Thyroid gland (tissue), 4 donors: ENCODE results near the gene SH3BP1. TPM values are rescaled to one million over a fixed set of nuclear protein-coding genes. Genes with fewer than 3 reads are reported as not detected.
A peak's percentile ranks its signal among the peaks of the same experiment; 100 is the strongest.

ENCODE experiments used
- DNase-seq, 2 donors: peaks; one replicate each; pipeline ENCODE4 v3.0.0-alpha.2; 2019
- H3K27ac ChIP-seq, 3 donors: fragments of 200-600 bp; sonication (generic); 1 replicate in 2 of 3; 2 replicates in 1 of 3; pipeline ENCODE4 v1.5.1; 2016 to 2019; ENCODE audit warnings: mild to moderate bottlenecking in 1 of 3, moderate library complexity in 1 of 3
- H3K27me3 ChIP-seq: fragments of 200-600 bp; sonication (generic); one replicate; pipeline ENCODE4 v1.5.1; 2019
- H3K36me3 ChIP-seq, 2 donors: fragments of 200-600 bp; sonication (generic); one replicate each; pipeline ENCODE4 v1.5.1; 2016 to 2019
- H3K4me1 ChIP-seq, 2 donors: fragments of 200-600 bp; sonication (generic); one replicate each; pipeline ENCODE4 v1.5.1; 2017 to 2019
- H3K4me3 ChIP-seq, 3 donors: fragments of 200-600 bp; sonication (generic); replicated peaks in 1 of 3; 1 replicate in 2 of 3; 2 replicates in 1 of 3; pipeline ENCODE4 v1.5.1; 2016; ENCODE audit warnings: mild to moderate bottlenecking in 1 of 3
- H3K9me3 ChIP-seq: fragments of 200-600 bp; sonication (generic); one replicate; pipeline ENCODE4 v1.5.1; 2017
- CTCF ChIP-seq, 6 experiments: fragments of 200-600 bp in 3 of 6; fragments of 450-650 bp in 3 of 6; sonication (generic) in 3 of 6; IDR thresholded peaks; one replicate each; pipeline ENCODE4 v1.5.1; 2016 to 2019; ENCODE audit warnings: antibody characterized with exemption in 6 of 6, mild to moderate bottlenecking in 2 of 6, inconsistent platforms in 1 of 6, moderate library complexity in 1 of 6
- POLR2A ChIP-seq, 2 donors: fragments of 450-650 bp; IDR thresholded peaks; one replicate each; pipeline ENCODE4 v1.6.1; 2017; ENCODE audit warnings: antibody characterized with exemption in 2 of 2, mild to moderate bottlenecking in 2 of 2, moderate library complexity in 1 of 2
- WGBS, 2 donors: methylation state at CpG; one replicate each; pipeline ENCODE4 v1.1.5; 2017; 5-methylcytosine and 5-hydroxymethylcytosine counted together
- intact Hi-C: fragments of 100-400 bp; cut with DNase I; formaldehyde crosslinking; loops from one replicate; pipeline ENCODE4 v1.15.1; 2023
- total RNA-seq, 4 donors: library from RNA; depleted of rRNA; stranded (reverse); fragments of >200 nt; gene quantifications; one replicate each; pipeline ENCODE4 v1.2.3, GENCODE V29; 2016

The SH3BP1 gene
- total RNA-seq, 4 donors from 2014 or later = 0.81 to 10.1 (median 3.3) TPM

- intact Hi-C loops = loop anchor here (10.0 kb wide), 1 partner anchor 122 kb away; no protein-coding TSS in a partner anchor
- Histone ChIP-seq H3K27ac (no peak overlapping the region), H3K27me3 (no peaks in the 10 kb centered on the region), H3K4me1 (peaks cover 22 to 41% of the 10 kb centered on the region in 2 donors), H3K9me3 (no peaks in the 10 kb centered on the region), H3K36me3 (no peaks in the 10 kb centered on the region), H3K4me3 (no peak overlapping the region)
- WGBS, 2 donors = 70 to 78% methylated on average over 15 of the region's 15 CpGs
- DNase-seq = no peak
- TF ChIP-seq POLR2A (IDR thresholded peaks at IDR 0.05) (no peak), CTCF (IDR thresholded peaks at IDR 0.05) (no peak)
Observed at GRCh38 chr22:37672206-37672919, 32.9 kb downstream of the SH3BP1 start.

- H3K27me3 ChIP-seq = no peaks in the 10 kb centered on the region
- 73 to 74% methylated on average over 7 to 10 of the region's 11 CpGs for WGBS, 2 donors
- intact Hi-C loops = loop anchor here (10.0 kb wide), 1 partner anchor 122 kb away; no protein-coding TSS in a partner anchor
- peaks cover 27 to 46% of the 10 kb centered on the region in 2 donors for H3K4me1 ChIP-seq
- no peak overlapping the region for H3K27ac ChIP-seq
- H3K9me3 ChIP-seq = no peaks in the 10 kb centered on the region
- H3K36me3 ChIP-seq = no peaks in the 10 kb centered on the region
- DNase-seq = no peak
- no peak for TF ChIP-seq POLR2A (IDR thresholded peaks at IDR 0.05)
- no peak for TF ChIP-seq CTCF (IDR thresholded peaks at IDR 0.05)
- H3K4me3 ChIP-seq = no peak overlapping the region
Observed at GRCh38 chr22:37672920-37673455, 33.5 kb downstream of the SH3BP1 start.

- Histone ChIP-seq H3K27me3 (no peaks in the 10 kb centered on the region), H3K9me3 (no peaks in the 10 kb centered on the region), H3K4me1 (peaks cover 27 to 45% of the 10 kb centered on the region in 2 donors), H3K4me3 (no peak overlapping the region), H3K36me3 (no peaks in the 10 kb centered on the region), H3K27ac (peak overlapping the region; percentile 79 to 92 (median 88))
- TF ChIP-seq CTCF (IDR thresholded peaks at IDR 0.05) (no peak), POLR2A (IDR thresholded peaks at IDR 0.05) (no peak)
- intact Hi-C loops = loop anchor here (10.0 kb wide), 1 partner anchor 121 kb away; no protein-coding TSS in a partner anchor
- no peak for DNase-seq
- 90 to 93% methylated on average over 11 to 12 of the region's 12 CpGs for WGBS, 2 donors
Observed at GRCh38 chr22:37674248-37674647, 34.8 kb downstream of the SH3BP1 start.

- intact Hi-C loops = loop anchor here (5.0 to 10.0 kb wide), 2 partner anchors 48 to 120 kb away; no protein-coding TSS in a partner anchor
- Histone ChIP-seq H3K4me1 (peaks cover 27 to 45% of the 10 kb centered on the region in 2 donors), H3K36me3 (no peaks in the 10 kb centered on the region), H3K9me3 (no peaks in the 10 kb centered on the region), H3K27ac (peak within 1 kb of the TSS; percentile 79 to 92 (median 88)), H3K4me3 (peak within 1 kb of the TSS in 2 of 3 donors; percentile 20 to 28), H3K27me3 (no peaks in the 10 kb centered on the region)
- 28 to 36% methylated on average over 10 to 22 of the region's 34 CpGs for WGBS, 2 donors
- DNase-seq = peak; percentile 89 to 94
- no peak for TF ChIP-seq CTCF (IDR thresholded peaks at IDR 0.05)
- TF ChIP-seq POLR2A (IDR thresholded peaks at IDR 0.05) = peak in 1 of 2 donors; percentile 22
Observed at GRCh38 chr22:37674951-37675929, 35.8 kb downstream of the SH3BP1 start, which contains the start of gene LGALS1. TSS of gene LGALS1 (plus strand) at chr22:37675636. CDS start at chr22:37675703, 67 bp downstream.
